GM12878 (cell line): ENCODE data around the gene PRMT2.

Experiments used
- CTCF ChIP-seq, 3 experiments: IDR thresholded peaks in 2 of 3; conservative IDR thresholded peaks in 1 of 3; 2 replicates each; pipeline ENCODE4 v1.5.1; 2011; ENCODE audit warnings: low read depth in 3 of 3, low read length in 3 of 3, mild to moderate bottlenecking in 3 of 3, control low read depth in 2 of 3, moderate library complexity in 2 of 3, inconsistent platforms in 1 of 3, mixed read lengths in 1 of 3; ENCODE audit not compliant: control insufficient read depth in 2 of 3, insufficient read depth in 1 of 3; ENCODE audit errors: extremely low read depth in 1 of 3
- MEF2A ChIP-seq: IDR thresholded peaks from 2 replicates; pipeline ENCODE4 v1.6.1; 2011; ENCODE audit warnings: low read depth, mild to moderate bottlenecking, low read length, moderate library complexity; ENCODE audit not compliant: insufficient read depth
- MYC ChIP-seq: IDR thresholded peaks from 2 replicates; pipeline ENCODE4 v1.6.1; 2011; ENCODE audit warnings: mild to moderate bottlenecking, low read length, moderate library complexity, inconsistent platforms; ENCODE audit not compliant: insufficient read depth, insufficient replicate concordance, insufficient read length, severe bottlenecking
- POLR2A ChIP-seq: IDR thresholded peaks from 2 replicates; pipeline ENCODE4 v1.6.1; 2011; ENCODE audit warnings: low read depth, mild to moderate bottlenecking, low read length

- TF ChIP-seq MYC (no peak), POLR2A (no peak), CTCF (IDR thresholded peaks at IDR 0.05 in 2 of 3, conservative IDR thresholded peaks at IDR 0.05 in 1 of 3; ENCODE audit: control insufficient read depth in 2 of 3, extremely low read depth in 1 of 3, insufficient read depth in 1 of 3, low read depth in 3 of 3, low read length in 3 of 3) (no peak), MEF2A (no peak)
These were observed 18.8 kb upstream of the PRMT2 start for GRCh38 chr21:46616656-46617055.
